GM12874 (cell line): ENCODE data around the gene HSPB2.

Source experiments
- CTCF ChIP-seq: IDR thresholded peaks from 2 replicates; pipeline ENCODE4 v1.5.1; 2011; ENCODE audit warnings: low read depth, mild to moderate bottlenecking, control low read depth, low read length, moderate library complexity; ENCODE audit not compliant: insufficient read depth

Gene HSPB2

GRCh38 chr11:111935317-111936039 lies 22.9 kb downstream of the HSPB2 start:
- TF ChIP-seq CTCF = no peak

GRCh38 chr11:111936040-111936540 lies 23.6 kb downstream of the HSPB2 start:
- TF ChIP-seq CTCF = no peak

GRCh38 chr11:111937461-111937769 lies 24.9 kb downstream of the HSPB2 start:
- no peak for TF ChIP-seq CTCF

- no peak for TF ChIP-seq CTCF
These were observed 25.3 kb downstream of the HSPB2 start for GRCh38 chr11:111937844-111938243.

GRCh38 chr11:111938687-111939160 lies 26.2 kb downstream of the HSPB2 start:
- TF ChIP-seq CTCF = no peak

- no peak for TF ChIP-seq CTCF
These were observed 27.5 kb downstream of the HSPB2 start for GRCh38 chr11:111939836-111940604.

- TF ChIP-seq CTCF = no peak
These were observed 29.4 kb downstream of the HSPB2 start for GRCh38 chr11:111941963-111942362.
